Mammary epithelial cell (primary cell): ENCODE results near the gene PCDHGA7.
A peak's percentile ranks its signal among the peaks of the same experiment; 100 is the strongest.

Experiments
- CTCF ChIP-seq, 2 donors: IDR thresholded peaks in 1 of 2; conservative IDR thresholded peaks in 1 of 2; 2 replicates each; pipeline ENCODE4 v1.5.1; 2011 to 2012; ENCODE audit warnings: inconsistent platforms in 2 of 2, low read length in 2 of 2, mild to moderate bottlenecking in 2 of 2, control low read depth in 1 of 2, low read depth in 1 of 2; ENCODE audit not compliant: insufficient read depth in 1 of 2; ENCODE audit errors: extremely low read depth in 1 of 2
- EZH2 ChIP-seq: IDR thresholded peaks from 2 replicates; pipeline ENCODE4 v1.6.1; 2012; ENCODE audit warnings: low read length, inconsistent platforms, borderline replicate concordance

GRCh38 chr5:141343242-141343952 lies 39.1 kb upstream of the PCDHGA7 start, which contains the start of gene PCDHGA3:
- peak; percentile 56 to 59 for TF ChIP-seq CTCF (conservative IDR thresholded peaks at IDR 0.05 in 1 of 2, IDR thresholded peaks at IDR 0.05 in 1 of 2; ENCODE audit: extremely low read depth in 1 of 2, insufficient read depth in 1 of 2, low read depth in 1 of 2, low read length in 2 of 2)
- no peak for TF ChIP-seq EZH2
